GM23248 (cell line): ENCODE data around the gene PRKAB1.

ENCODE experiments used
- EZH2 ChIP-seq: fragments of 200-600 bp; sonication (generic); IDR thresholded peaks from 2 replicates; pipeline ENCODE4 v1.6.1; 2018; ENCODE audit warnings: antibody characterized with exemption, mild to moderate bottlenecking; ENCODE audit not compliant: insufficient read depth, poor library complexity, severe bottlenecking
- EZH2phosphoT487 ChIP-seq: fragments of 200-600 bp; sonication (generic); IDR thresholded peaks from 2 replicates; pipeline ENCODE4 v1.6.1; 2018; ENCODE audit warnings: antibody characterized with exemption, moderate library complexity, mild to moderate bottlenecking, low read depth; ENCODE audit not compliant: insufficient read depth

- TF ChIP-seq EZH2phosphoT487 (no peak), EZH2 (no peak)
Observed at GRCh38 chr12:119692997-119693396, 25.1 kb downstream of the PRKAB1 start.
